Ectodermal cell (in vitro differentiated cells): ENCODE measurements around the gene RGS16.

ENCODE experiments used
- H3K27ac ChIP-seq: 2 replicates; pipeline ENCODE4 v1.7.0; 2013; ENCODE audit warnings: mild to moderate bottlenecking, low read depth, low read length; ENCODE audit not compliant: insufficient read depth, poor library complexity, severe bottlenecking
- H3K27me3 ChIP-seq: 2 replicates; pipeline ENCODE4 v1.7.0; 2013; ENCODE audit warnings: mild to moderate bottlenecking, low read length; ENCODE audit not compliant: insufficient read depth, control insufficient read depth, poor library complexity, severe bottlenecking
- H3K36me3 ChIP-seq: one replicate; pipeline ENCODE4 v1.7.0; 2013; ENCODE audit warnings: low read length; ENCODE audit not compliant: control insufficient read depth, insufficient read depth
- H3K4me1 ChIP-seq: one replicate; pipeline ENCODE4 v1.7.0; 2013; ENCODE audit warnings: low read length; ENCODE audit not compliant: control insufficient read depth, insufficient read depth
- H3K4me3 ChIP-seq: 2 replicates; pipeline ENCODE4 v1.7.0; 2013; ENCODE audit warnings: low read depth, low read length, control low read depth; ENCODE audit not compliant: insufficient read depth
- H3K9me3 ChIP-seq: 2 replicates; pipeline ENCODE4 v1.7.0; 2013; ENCODE audit warnings: mild to moderate bottlenecking, low read length, moderate library complexity; ENCODE audit not compliant: control insufficient read depth
- WGBS, 2 experiments: methylation state at CpG; one replicate each; pipeline ENCODE4 v1.1.7; 2013; ENCODE audit warnings: missing lambda C conversion rate in 2 of 2; 5-methylcytosine and 5-hydroxymethylcytosine counted together

Gene RGS16

GRCh38 chr1:182600036-182600713 lies 4.0 kb downstream of the RGS16 start:
- 95% methylated on average over 17 of the region's 17 CpGs for WGBS, 2 experiments
- Histone ChIP-seq H3K9me3 (no peaks in the 10 kb centered on the region), H3K4me1 (peaks cover 11% of the 10 kb centered on the region), H3K36me3 (no peaks in the 10 kb centered on the region), H3K4me3 (no peak overlapping the region), H3K27ac (no peak overlapping the region), H3K27me3 (peaks cover 23% of the 10 kb centered on the region)

DNA sequence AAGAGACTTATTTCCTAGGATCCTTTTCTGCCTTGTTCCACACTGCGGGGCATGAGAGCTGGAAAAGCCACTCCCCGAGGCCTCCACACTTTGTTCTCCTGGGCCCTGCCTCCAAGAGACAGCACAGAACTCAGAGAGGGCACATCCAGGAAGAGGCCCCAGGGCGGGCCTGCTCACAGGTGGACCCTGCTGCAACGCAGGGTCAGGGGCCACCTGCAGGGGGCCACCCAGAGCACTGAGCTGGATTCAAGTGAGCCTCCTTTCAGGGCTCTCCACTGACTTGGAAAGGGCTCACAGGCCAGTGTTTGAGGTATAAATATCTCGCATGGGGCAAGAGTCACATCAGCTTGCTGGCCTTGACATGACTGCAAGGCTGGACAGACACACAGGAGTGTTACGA lies 4.8 kb downstream of the RGS16 start:
- H3K27ac ChIP-seq = no peak overlapping the region
- H3K9me3 ChIP-seq = no peaks in the 10 kb centered on the region
- 80% methylated on average over 6 of the region's 6 CpGs for WGBS, 2 experiments
- no peak overlapping the region for H3K4me3 ChIP-seq
- peaks cover 11% of the 10 kb centered on the region for H3K4me1 ChIP-seq
- peaks cover 15% of the 10 kb centered on the region for H3K27me3 ChIP-seq
- no peaks in the 10 kb centered on the region for H3K36me3 ChIP-seq

- peaks cover 5% of the 10 kb centered on the region for H3K4me1 ChIP-seq
- H3K36me3 ChIP-seq = no peaks in the 10 kb centered on the region
- no peaks in the 10 kb centered on the region for H3K9me3 ChIP-seq
- no peak overlapping the region for H3K27ac ChIP-seq
- peaks cover 4% of the 10 kb centered on the region for H3K27me3 ChIP-seq
- WGBS, 2 experiments = 91% methylated on average over 5 of the region's 5 CpGs
- H3K4me3 ChIP-seq = no peak overlapping the region
Observed at GRCh38 chr1:182598296-182598695, 5.9 kb downstream of the RGS16 start.

DNA sequence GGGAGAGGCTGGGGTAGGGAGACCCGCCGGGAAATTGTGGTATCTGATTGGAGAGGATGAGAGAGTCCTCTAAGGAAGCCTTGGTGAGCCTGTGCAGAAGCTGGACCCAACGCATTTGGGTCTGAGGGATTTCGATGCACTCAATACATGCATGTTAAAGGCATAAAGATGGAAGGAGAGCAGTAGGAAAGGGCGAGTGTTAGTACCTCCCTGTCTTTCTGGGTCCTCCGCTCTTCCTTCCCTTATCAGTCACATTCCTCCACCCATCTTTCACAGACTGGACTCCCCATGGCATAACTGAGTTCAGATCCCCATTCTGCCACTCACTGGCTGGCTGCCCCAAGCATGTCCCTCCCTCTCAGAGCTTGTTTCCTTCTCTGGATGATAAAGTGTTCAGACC lies 7.3 kb downstream of the RGS16 start:
- no peak overlapping the region for H3K4me3 ChIP-seq
- H3K27ac ChIP-seq = no peak overlapping the region
- H3K27me3 ChIP-seq = no peaks in the 10 kb centered on the region
- no peaks in the 10 kb centered on the region for H3K36me3 ChIP-seq
- no peaks in the 10 kb centered on the region for H3K9me3 ChIP-seq
- H3K4me1 ChIP-seq = no peaks in the 10 kb centered on the region
- WGBS, 2 experiments = 92 to 95% methylated on average over 6 of the region's 6 CpGs

DNA sequence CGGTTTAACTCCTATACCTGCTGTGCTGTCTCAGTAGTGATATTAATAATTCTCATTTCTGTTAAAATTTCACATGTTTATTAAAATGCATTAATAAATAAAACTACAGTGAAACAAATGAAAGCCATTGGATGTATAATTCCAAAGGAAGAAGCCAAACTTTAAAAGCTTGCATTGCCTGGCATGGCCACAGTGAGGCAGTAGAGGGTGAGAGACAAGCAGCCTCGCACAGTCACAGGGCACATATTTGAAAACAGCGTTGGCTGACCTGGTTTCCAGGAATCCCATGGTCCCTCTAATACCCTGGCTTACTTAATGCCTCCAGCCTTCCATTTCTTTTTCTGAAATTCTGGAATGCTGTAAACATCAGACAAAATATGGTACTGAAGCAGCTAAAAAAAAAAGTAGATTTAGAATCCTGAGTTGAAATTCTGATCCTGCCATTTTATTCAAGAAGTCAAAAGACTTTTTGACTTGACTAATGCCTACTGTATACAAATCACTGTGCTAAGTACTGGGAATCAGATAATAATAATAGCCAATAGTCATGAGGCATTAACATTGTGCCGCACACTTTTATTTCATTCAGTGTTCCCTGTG lies 8.4 kb downstream of the RGS16 start:
- no peaks in the 10 kb centered on the region for H3K36me3 ChIP-seq
- H3K4me3 ChIP-seq = no peak overlapping the region
- no peaks in the 10 kb centered on the region for H3K4me1 ChIP-seq
- no peaks in the 10 kb centered on the region for H3K9me3 ChIP-seq
- 32 to 36% methylated on average over 3 of the region's 4 CpGs for WGBS, 2 experiments
- H3K27ac ChIP-seq = no peak overlapping the region
- no peaks in the 10 kb centered on the region for H3K27me3 ChIP-seq

DNA sequence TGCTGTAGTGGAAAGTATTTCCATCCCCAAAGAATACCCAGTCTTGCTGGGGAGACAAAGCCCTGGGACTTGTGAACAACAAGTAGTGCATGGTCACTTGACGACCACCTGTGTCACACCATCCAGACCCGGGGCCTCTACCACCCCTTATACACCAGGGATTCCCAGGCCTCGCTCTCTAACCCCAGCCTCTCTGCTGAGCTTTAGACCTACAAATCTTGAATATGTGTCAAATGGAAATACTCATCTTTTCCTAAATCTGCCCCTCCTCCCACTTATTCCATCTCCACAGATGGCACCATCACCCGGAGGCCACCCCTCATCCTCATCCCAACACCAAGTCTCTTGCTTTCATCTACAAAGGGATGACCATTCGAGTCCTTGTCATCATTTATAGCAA lies 14.3 kb downstream of the RGS16 start:
- H3K27me3 ChIP-seq = no peaks in the 10 kb centered on the region
- no peaks in the 10 kb centered on the region for H3K36me3 ChIP-seq
- WGBS, 2 experiments = 91 to 96% methylated on average over 5 of the region's 5 CpGs
- H3K9me3 ChIP-seq = no peaks in the 10 kb centered on the region
- no peak overlapping the region for H3K4me3 ChIP-seq
- H3K4me1 ChIP-seq = peaks cover 8% of the 10 kb centered on the region
- H3K27ac ChIP-seq = no peak overlapping the region

DNA sequence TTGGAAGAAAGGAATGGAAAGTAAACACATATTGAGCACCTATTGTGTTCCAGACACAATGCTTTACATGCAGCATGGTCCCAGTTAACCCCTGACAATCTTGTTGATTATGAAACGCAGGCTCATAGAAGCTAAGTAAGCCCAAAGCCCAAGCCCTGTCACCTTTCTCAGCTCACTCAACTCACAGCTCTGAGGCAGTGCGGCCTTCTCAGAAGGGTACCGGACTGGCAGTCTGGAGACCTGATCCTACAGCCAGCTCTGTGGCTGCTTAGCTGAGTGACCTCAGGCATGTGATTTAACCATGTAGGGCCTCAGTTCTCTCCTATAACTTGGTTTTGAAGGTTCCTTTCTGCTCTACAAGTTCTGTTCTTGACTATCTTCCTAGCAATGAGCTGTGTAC lies 14.7 kb downstream of the RGS16 start:
- no peaks in the 10 kb centered on the region for H3K9me3 ChIP-seq
- peaks cover 8% of the 10 kb centered on the region for H3K4me1 ChIP-seq
- H3K36me3 ChIP-seq = no peaks in the 10 kb centered on the region
- H3K27me3 ChIP-seq = no peaks in the 10 kb centered on the region
- H3K4me3 ChIP-seq = no peak overlapping the region
- H3K27ac ChIP-seq = no peak overlapping the region
- 83 to 86% methylated on average over 3 of the region's 3 CpGs for WGBS, 2 experiments

GRCh38 chr1:182588500-182589396 lies 15.4 kb downstream of the RGS16 start, which contains the start of gene RNASEL:
TSS of gene RNASEL (minus strand) at chr1:182589256. CDS start at chr1:182586806, 2,450 bp downstream.
- H3K4me1 ChIP-seq = peaks cover 8% of the 10 kb centered on the region
- no peak within 1 kb of the TSS for H3K27ac ChIP-seq
- H3K36me3 ChIP-seq = no peaks in the 10 kb centered on the region
- H3K9me3 ChIP-seq = no peaks in the 10 kb centered on the region
- WGBS, 2 experiments = 41 to 43% methylated on average over 20 of the region's 20 CpGs
- peak within 1 kb of the TSS; percentile 38 for H3K4me3 ChIP-seq
- H3K27me3 ChIP-seq = no peaks in the 10 kb centered on the region

DNA sequence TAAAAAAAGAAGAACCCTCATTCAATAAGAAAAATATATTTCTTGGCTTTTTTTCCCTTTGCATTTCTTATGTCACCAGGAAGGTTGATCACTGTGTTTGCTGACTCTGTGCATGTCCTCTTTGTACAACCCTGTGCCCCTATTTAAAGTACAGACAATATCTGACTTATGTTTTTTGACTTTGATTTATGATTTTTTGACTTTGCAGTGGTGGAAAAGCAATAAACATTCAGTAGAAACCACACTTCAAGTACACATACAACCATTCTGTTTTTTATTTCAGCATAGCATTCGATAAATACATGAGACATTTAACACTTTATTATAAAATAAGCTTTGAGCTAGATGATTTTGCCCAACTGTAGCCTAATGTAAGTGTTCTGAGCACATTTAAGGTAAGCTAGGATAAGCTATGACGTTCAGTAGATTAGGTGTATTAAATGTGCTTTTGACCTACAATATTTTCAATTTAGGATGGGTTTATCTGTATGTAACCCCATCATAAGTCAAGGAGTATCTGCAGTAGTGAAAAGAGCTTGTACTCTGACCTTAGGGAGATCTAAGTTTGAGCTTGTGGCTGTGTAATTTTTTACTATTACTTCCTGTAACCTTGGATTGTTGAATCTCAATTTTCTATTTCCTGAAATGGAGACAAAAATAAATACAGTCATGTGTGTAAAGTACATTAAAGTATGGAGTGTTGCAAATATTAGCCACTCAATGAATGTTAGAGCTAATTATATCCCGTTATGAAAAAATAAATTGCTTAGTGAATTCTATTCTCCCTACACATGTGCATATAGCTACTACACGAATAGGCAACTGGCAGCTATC lies 16.3 kb downstream of the RGS16 start:
- Histone ChIP-seq H3K4me3 (no peak overlapping the region), H3K4me1 (peaks cover 8% of the 10 kb centered on the region), H3K9me3 (no peaks in the 10 kb centered on the region), H3K36me3 (no peaks in the 10 kb centered on the region), H3K27me3 (no peaks in the 10 kb centered on the region), H3K27ac (no peak overlapping the region)
- WGBS, 2 experiments = 90 to 97% methylated on average over 3 of the region's 4 CpGs
